H1 (cell line): ENCODE results near the gene TAOK1. TPM values are rescaled to one million over a fixed set of nuclear protein-coding genes. Genes with fewer than 3 reads are reported as not detected.
A peak's percentile ranks its signal among the peaks of the same experiment; 100 is the strongest.
"Not testable (repeated sequence)": the region's sequence is repeated elsewhere in the genome, so short reads cannot be mapped to it uniquely, and the experiment has no call there.

ENCODE experiments used
- CTCF ChIA-PET: fragments of 300-600 bp; sonication (Branson Sonifier 250); formaldehyde crosslinking; loops from one replicate; lab custom pipeline; 2021; ENCODE audit not compliant: partially characterized antibody; lab: Charles Lee
- POLR2A ChIA-PET: fragments of 300-600 bp; sonication (Branson Sonifier 250); formaldehyde crosslinking; loops from one replicate; lab custom pipeline; 2021; ENCODE audit warnings: inconsistent platforms; ENCODE audit not compliant: partially characterized antibody; lab: Charles Lee
- DNase-seq, 2 experiments: peaks; one replicate each; pipeline versions ENCODE4 v3.0.0 to v3.0.0-alpha.2; 2010 to 2022; ENCODE audit warnings: low spot score in 2 of 2, low read depth in 1 of 2, mixed read lengths in 1 of 2
- FAIRE-seq: peaks from 2 replicates; lab custom pipeline; 2011; peaks lifted over from hg19 to GRCh38; lab: Jason Lieb, UNC
- H2AFZ ChIP-seq: 2 replicates; pipeline ENCODE4 v1.8.1; 2012; ENCODE audit warnings: low read length, inconsistent platforms
- H2AK5ac ChIP-seq: 2 replicates; pipeline ENCODE4 v1.6.1; 2013; ENCODE audit warnings: low read depth, low read length
- H2BK120ac ChIP-seq: replicated peaks from 2 replicates; pipeline ENCODE3; 2013; ENCODE audit warnings: low read depth, low read length, inconsistent platforms
- H2BK12ac ChIP-seq: 2 replicates; pipeline ENCODE4 v1.6.1; 2013; ENCODE audit warnings: low read depth, low read length
- H2BK15ac ChIP-seq: 2 replicates; pipeline ENCODE4 v1.6.1; 2013; ENCODE audit warnings: low read length
- H2BK20ac ChIP-seq: 2 replicates; pipeline ENCODE4 v1.6.1; 2013; ENCODE audit warnings: low read length
- H2BK5ac ChIP-seq: 2 replicates; pipeline ENCODE4 v1.6.1; 2013; ENCODE audit warnings: low read depth, low read length
- H3K14ac ChIP-seq: 2 replicates; pipeline ENCODE4 v1.6.1; 2013; ENCODE audit warnings: inconsistent platforms; ENCODE audit not compliant: insufficient read length
- H3K18ac ChIP-seq: 2 replicates; pipeline ENCODE4 v1.6.1; 2013; ENCODE audit warnings: low read length; ENCODE audit errors: extremely low read depth
- H3K23ac ChIP-seq: 2 replicates; pipeline ENCODE4 v1.6.1; 2013; ENCODE audit warnings: inconsistent platforms; ENCODE audit not compliant: insufficient read length
- H3K23me2 ChIP-seq: 2 replicates; pipeline ENCODE4 v1.6.1; 2013; ENCODE audit warnings: low read depth, low read length
- H3K27ac ChIP-seq: 2 replicates; pipeline ENCODE4 v1.6.1; 2011; ENCODE audit warnings: low read depth, low read length, inconsistent platforms
- H3K27me3 ChIP-seq, 4 experiments: replicated peaks in 1 of 4; 1 replicate in 1 of 4; 2 replicates in 3 of 4; pipeline versions ENCODE4 v1.6.1 to v1.8.1; 2011 to 2013; ENCODE audit warnings: low read length in 3 of 4, mild to moderate bottlenecking in 3 of 4, inconsistent platforms in 2 of 4, mixed read lengths in 2 of 4, moderate library complexity in 1 of 4; ENCODE audit not compliant: control insufficient read depth in 3 of 4, insufficient read depth in 3 of 4; ENCODE audit errors: extremely low read depth in 1 of 4
- H3K36me3 ChIP-seq, 4 experiments: 2 replicates each; pipeline versions ENCODE4 v1.6.1 to v1.8.1; 2011 to 2013; ENCODE audit warnings: mild to moderate bottlenecking in 4 of 4, low read length in 3 of 4, moderate library complexity in 2 of 4, control low read depth in 1 of 4, inconsistent platforms in 1 of 4; ENCODE audit not compliant: insufficient read depth in 4 of 4, control insufficient read depth in 2 of 4
- H3K4ac ChIP-seq: replicated peaks from 2 replicates; pipeline ENCODE3; 2013; ENCODE audit warnings: low read length, low read depth, mixed read lengths, inconsistent platforms; ENCODE audit not compliant: insufficient read length
- H3K4me1 ChIP-seq, 4 experiments: replicated peaks in 1 of 4; 1 replicate in 1 of 4; 2 replicates in 3 of 4; pipeline versions ENCODE4 v1.6.1 to v1.8.1; 2011 to 2013; ENCODE audit warnings: low read length in 3 of 4, inconsistent platforms in 2 of 4, mixed read lengths in 1 of 4; ENCODE audit not compliant: insufficient read depth in 4 of 4, control insufficient read depth in 3 of 4
- H3K4me2 ChIP-seq, 2 experiments: 2 replicates each; pipeline versions ENCODE4 v1.6.1 to v1.8.1; 2011 to 2013; ENCODE audit warnings: low read depth in 2 of 2, low read length in 2 of 2, control low read depth in 1 of 2, inconsistent platforms in 1 of 2, mild to moderate bottlenecking in 1 of 2; ENCODE audit not compliant: insufficient read depth in 1 of 2
- H3K4me3 ChIP-seq, 4 experiments: fragments of 200-600, 300-600 bp in 1 of 4; sonication (generic), shearing (Covaris generic), sonication (Bioruptor Twin) in 1 of 4; 2 replicates each; pipeline versions ENCODE4 v1.5.1 to v1.8.1; 2011 to 2016; ENCODE audit warnings: low read length in 4 of 4, low read depth in 3 of 4, control low read depth in 2 of 4, inconsistent platforms in 2 of 4, mild to moderate bottlenecking in 2 of 4, mixed read lengths in 1 of 4, moderate library complexity in 1 of 4; ENCODE audit not compliant: insufficient read depth in 2 of 4; ENCODE audit errors: extremely low read depth in 1 of 4
- H3K56ac ChIP-seq: replicated peaks from 2 replicates; pipeline ENCODE3; 2013; ENCODE audit warnings: low read depth, mild to moderate bottlenecking, mixed read lengths, low read length, inconsistent platforms; ENCODE audit not compliant: insufficient read length
- H3K79me1 ChIP-seq: 2 replicates; pipeline ENCODE4 v1.6.1; 2013; ENCODE audit warnings: low read depth, low read length, control low read depth
- H3K79me2 ChIP-seq, 2 experiments: 2 replicates each; pipeline versions ENCODE4 v1.6.1 to v1.8.1; 2012 to 2013; ENCODE audit warnings: low read length in 2 of 2, mild to moderate bottlenecking in 2 of 2, inconsistent platforms in 1 of 2; ENCODE audit not compliant: insufficient read depth in 2 of 2, control insufficient read depth in 1 of 2
- H3K9ac ChIP-seq, 4 experiments: replicated peaks in 1 of 4; 1 replicate in 1 of 4; 2 replicates in 3 of 4; pipeline versions ENCODE4 v1.6.1 to v1.8.1; 2011 to 2013; ENCODE audit warnings: low read depth in 3 of 4, low read length in 3 of 4, control low read depth in 2 of 4, mild to moderate bottlenecking in 2 of 4, moderate library complexity in 2 of 4, inconsistent platforms in 1 of 4; ENCODE audit errors: extremely low read depth in 1 of 4
- H3K9me3 ChIP-seq, 2 experiments: 2 replicates each; pipeline versions ENCODE4 v1.6.1 to v1.8.1; 2012 to 2013; ENCODE audit warnings: mild to moderate bottlenecking in 2 of 2, moderate library complexity in 2 of 2, control low read depth in 1 of 2, inconsistent platforms in 1 of 2, low read depth in 1 of 2, low read length in 1 of 2, mixed read lengths in 1 of 2; ENCODE audit not compliant: insufficient read depth in 2 of 2
- H4K20me1 ChIP-seq, 2 experiments: replicated peaks in 1 of 2; 2 replicates each; pipeline versions ENCODE3 to v1.8.1; 2011 to 2013; ENCODE audit warnings: inconsistent platforms in 2 of 2, low read length in 2 of 2, mild to moderate bottlenecking in 1 of 2; ENCODE audit not compliant: insufficient read depth in 2 of 2, control insufficient read depth in 1 of 2
- H4K5ac ChIP-seq: 2 replicates; pipeline ENCODE4 v1.6.1; 2013; ENCODE audit warnings: low read length, low read depth, mixed read lengths, inconsistent platforms; ENCODE audit not compliant: insufficient read length
- H4K8ac ChIP-seq: 2 replicates; pipeline ENCODE4 v1.8.0; 2013; ENCODE audit warnings: mild to moderate bottlenecking, moderate library complexity, low read length, inconsistent platforms; ENCODE audit not compliant: insufficient read depth; ENCODE audit errors: extremely low read depth
- H4K91ac ChIP-seq: replicated peaks from 2 replicates; pipeline ENCODE3; 2013; ENCODE audit warnings: low read length, mixed read lengths, inconsistent platforms; ENCODE audit not compliant: insufficient read length
- CEBPB ChIP-seq: IDR thresholded peaks from 2 replicates; pipeline ENCODE4 v1.6.1; 2012; ENCODE audit warnings: low read depth, low read length
- WGBS, 2 experiments: shearing (Covaris generic) in 1 of 2; methylation state at CpG; one replicate each; pipeline versions ENCODE4 v1.1.6 to v1.1.7; 2013 to 2015; ENCODE audit warnings: low lambda C conversion rate in 2 of 2, mixed read lengths in 2 of 2, inconsistent platforms in 1 of 2, low coverage in 1 of 2, missing lambda C conversion rate in 1 of 2; ENCODE audit not compliant: insufficient replicate concordance in 2 of 2, insufficient coverage in 1 of 2, insufficient read length in 1 of 2; ENCODE audit errors: extremely low coverage in 1 of 2, missing lambda C conversion rate in 1 of 2; 5-methylcytosine and 5-hydroxymethylcytosine counted together
- polyA plus RNA-seq, 7 experiments: library from polyadenylated mRNA; depleted of rRNA in 3 of 7; stranded (reverse) in 5 of 7; unstranded in 2 of 7; fragments of >200 nt in 5 of 7; fragments of 200-250 nt in 2 of 7; gene quantifications; 1 replicate in 5 of 7; 2 replicates in 1 of 7; 4 replicates in 1 of 7; pipeline versions ENCODE4 v1.2.1 to v1.2.3, GENCODE V29; 2011 to 2013; ENCODE audit warnings: missing spikeins in 2 of 7, mixed read lengths in 2 of 7
- total RNA-seq: library from RNA; stranded (reverse); fragmentation: NEBNext Ultra II Directional; extraction: Animal tissue kit (Norgen Biotek cat#: 25700); gene quantifications from 2 replicates; pipeline ENCODE4 v1.2.1, GENCODE V29; 2021

TAOK1 gene
- total and polyA plus RNA-seq, 2 of the 8 experiments (the other 6 are each of a cell fraction or from before 2014, with no cell fraction given): 12.2 to 90.6 TPM

- POLR2A ChIA-PET: interaction anchor here (0.6 to 1.5 kb wide), 4 partner anchors 11 to 206 kb away, joined by 3 to 4 read pairs (median 3); no protein-coding TSS in a partner anchor
- not testable (repeated sequence) for H3K79me2 ChIP-seq, H3K14ac ChIP-seq, H3K9ac ChIP-seq, H3K27ac ChIP-seq, H3K4ac ChIP-seq, H4K5ac ChIP-seq, H3K56ac ChIP-seq, H2BK12ac ChIP-seq, FAIRE-seq, H3K27me3 ChIP-seq, H2AFZ ChIP-seq, H2BK15ac ChIP-seq, H3K4me2 ChIP-seq, H2AK5ac ChIP-seq, H3K4me1 ChIP-seq, H4K91ac ChIP-seq, H3K9me3 ChIP-seq, H3K18ac ChIP-seq, H3K4me3 ChIP-seq, H2BK120ac ChIP-seq, H4K20me1 ChIP-seq, H3K23ac ChIP-seq, H3K79me1 ChIP-seq, H3K23me2 ChIP-seq, H2BK5ac ChIP-seq, DNase-seq, H2BK20ac ChIP-seq, H4K8ac ChIP-seq
- CTCF ChIA-PET: interaction anchor here (1.2 to 1.6 kb wide), 2 partner anchors 13 to 92 kb away, joined by 3 to 4 read pairs; no protein-coding TSS in a partner anchor
- 98% methylated on average over 4 of the region's 4 CpGs; no CpG with 5 or more reads in 1 of the 2 experiments for WGBS, 2 experiments
- TF ChIP-seq CEBPB: peak; percentile 22; the same call in 1 of the 2 replicates
- peaks cover 0 to 22% (median 4%) of the 10 kb centered on the region in 4 experiments; a peak in 3 of 8 replicates for H3K36me3 ChIP-seq
These were observed 83.3 kb downstream of the TAOK1 start for GRCh38 chr17:29473437-29473836.
